HL-60 (cell line): Measurements from ENCODE around the gene HOXD4.

Experiments
- CTCF ChIP-seq: IDR thresholded peaks from one replicate; pipeline ENCODE4 v1.5.1; 2011; ENCODE audit warnings: low read length, control low read depth, inconsistent platforms; ENCODE audit not compliant: insufficient read depth
- POLR2AphosphoS5 ChIP-seq: IDR thresholded peaks from 2 replicates; pipeline ENCODE4 v1.6.1; 2012; ENCODE audit warnings: low read depth
- REST ChIP-seq: IDR thresholded peaks from 2 replicates; pipeline ENCODE4 v1.6.1; 2012; ENCODE audit warnings: low read depth; ENCODE audit not compliant: insufficient replicate concordance
- SPI1 ChIP-seq: IDR thresholded peaks from 2 replicates; pipeline ENCODE4 v1.6.1; 2012; ENCODE audit warnings: low read depth, mild to moderate bottlenecking, borderline replicate concordance

GRCh38 chr2:176109946-176110345, 41.4 kb upstream of the HOXD4 start:
- TF ChIP-seq CTCF, result no peak
- no peak for TF ChIP-seq POLR2AphosphoS5
- TF ChIP-seq REST, result no peak
- no peak for TF ChIP-seq SPI1
